H1 (cell line): Measurements from ENCODE around the gene COX10. TPM values are rescaled to one million over a fixed set of nuclear protein-coding genes. Genes with fewer than 3 reads are reported as not detected.
A peak's percentile ranks its signal among the peaks of the same experiment; 100 is the strongest.

ENCODE experiments used
- CTCF ChIA-PET: fragments of 300-600 bp; sonication (Branson Sonifier 250); formaldehyde crosslinking; loops from one replicate; lab custom pipeline; 2021; ENCODE audit not compliant: partially characterized antibody; lab: Charles Lee
- POLR2A ChIA-PET: fragments of 300-600 bp; sonication (Branson Sonifier 250); formaldehyde crosslinking; loops from one replicate; lab custom pipeline; 2021; ENCODE audit warnings: inconsistent platforms; ENCODE audit not compliant: partially characterized antibody; lab: Charles Lee
- DNase-seq, 2 experiments: peaks; one replicate each; pipeline versions ENCODE4 v3.0.0 to v3.0.0-alpha.2; 2010 to 2022; ENCODE audit warnings: low spot score in 2 of 2, low read depth in 1 of 2, mixed read lengths in 1 of 2
- FAIRE-seq: peaks from 2 replicates; lab custom pipeline; 2011; peaks lifted over from hg19 to GRCh38; lab: Jason Lieb, UNC
- H2AFZ ChIP-seq: 2 replicates; pipeline ENCODE4 v1.8.1; 2012; ENCODE audit warnings: low read length, inconsistent platforms
- H2AK5ac ChIP-seq: 2 replicates; pipeline ENCODE4 v1.6.1; 2013; ENCODE audit warnings: low read depth, low read length
- H2BK120ac ChIP-seq: replicated peaks from 2 replicates; pipeline ENCODE3; 2013; ENCODE audit warnings: low read depth, low read length, inconsistent platforms
- H2BK12ac ChIP-seq: 2 replicates; pipeline ENCODE4 v1.6.1; 2013; ENCODE audit warnings: low read depth, low read length
- H2BK15ac ChIP-seq: 2 replicates; pipeline ENCODE4 v1.6.1; 2013; ENCODE audit warnings: low read length
- H2BK20ac ChIP-seq: 2 replicates; pipeline ENCODE4 v1.6.1; 2013; ENCODE audit warnings: low read length
- H2BK5ac ChIP-seq: 2 replicates; pipeline ENCODE4 v1.6.1; 2013; ENCODE audit warnings: low read depth, low read length
- H3K14ac ChIP-seq: 2 replicates; pipeline ENCODE4 v1.6.1; 2013; ENCODE audit warnings: inconsistent platforms; ENCODE audit not compliant: insufficient read length
- H3K18ac ChIP-seq: 2 replicates; pipeline ENCODE4 v1.6.1; 2013; ENCODE audit warnings: low read length; ENCODE audit errors: extremely low read depth
- H3K23ac ChIP-seq: 2 replicates; pipeline ENCODE4 v1.6.1; 2013; ENCODE audit warnings: inconsistent platforms; ENCODE audit not compliant: insufficient read length
- H3K23me2 ChIP-seq: 2 replicates; pipeline ENCODE4 v1.6.1; 2013; ENCODE audit warnings: low read depth, low read length
- H3K27ac ChIP-seq: 2 replicates; pipeline ENCODE4 v1.6.1; 2011; ENCODE audit warnings: low read depth, low read length, inconsistent platforms
- H3K27me3 ChIP-seq, 4 experiments: replicated peaks in 1 of 4; 1 replicate in 1 of 4; 2 replicates in 3 of 4; pipeline versions ENCODE4 v1.6.1 to v1.8.1; 2011 to 2013; ENCODE audit warnings: low read length in 3 of 4, mild to moderate bottlenecking in 3 of 4, inconsistent platforms in 2 of 4, mixed read lengths in 2 of 4, moderate library complexity in 1 of 4; ENCODE audit not compliant: control insufficient read depth in 3 of 4, insufficient read depth in 3 of 4; ENCODE audit errors: extremely low read depth in 1 of 4
- H3K36me3 ChIP-seq, 4 experiments: 2 replicates each; pipeline versions ENCODE4 v1.6.1 to v1.8.1; 2011 to 2013; ENCODE audit warnings: mild to moderate bottlenecking in 4 of 4, low read length in 3 of 4, moderate library complexity in 2 of 4, control low read depth in 1 of 4, inconsistent platforms in 1 of 4; ENCODE audit not compliant: insufficient read depth in 4 of 4, control insufficient read depth in 2 of 4
- H3K4ac ChIP-seq: replicated peaks from 2 replicates; pipeline ENCODE3; 2013; ENCODE audit warnings: low read length, low read depth, mixed read lengths, inconsistent platforms; ENCODE audit not compliant: insufficient read length
- H3K4me1 ChIP-seq, 4 experiments: replicated peaks in 1 of 4; 1 replicate in 1 of 4; 2 replicates in 3 of 4; pipeline versions ENCODE4 v1.6.1 to v1.8.1; 2011 to 2013; ENCODE audit warnings: low read length in 3 of 4, inconsistent platforms in 2 of 4, mixed read lengths in 1 of 4; ENCODE audit not compliant: insufficient read depth in 4 of 4, control insufficient read depth in 3 of 4
- H3K4me2 ChIP-seq, 2 experiments: 2 replicates each; pipeline versions ENCODE4 v1.6.1 to v1.8.1; 2011 to 2013; ENCODE audit warnings: low read depth in 2 of 2, low read length in 2 of 2, control low read depth in 1 of 2, inconsistent platforms in 1 of 2, mild to moderate bottlenecking in 1 of 2; ENCODE audit not compliant: insufficient read depth in 1 of 2
- H3K4me3 ChIP-seq, 4 experiments: fragments of 200-600, 300-600 bp in 1 of 4; sonication (generic), shearing (Covaris generic), sonication (Bioruptor Twin) in 1 of 4; 2 replicates each; pipeline versions ENCODE4 v1.5.1 to v1.8.1; 2011 to 2016; ENCODE audit warnings: low read length in 4 of 4, low read depth in 3 of 4, control low read depth in 2 of 4, inconsistent platforms in 2 of 4, mild to moderate bottlenecking in 2 of 4, mixed read lengths in 1 of 4, moderate library complexity in 1 of 4; ENCODE audit not compliant: insufficient read depth in 2 of 4; ENCODE audit errors: extremely low read depth in 1 of 4
- H3K56ac ChIP-seq: replicated peaks from 2 replicates; pipeline ENCODE3; 2013; ENCODE audit warnings: low read depth, mild to moderate bottlenecking, mixed read lengths, low read length, inconsistent platforms; ENCODE audit not compliant: insufficient read length
- H3K79me1 ChIP-seq: 2 replicates; pipeline ENCODE4 v1.6.1; 2013; ENCODE audit warnings: low read depth, low read length, control low read depth
- H3K79me2 ChIP-seq, 2 experiments: 2 replicates each; pipeline versions ENCODE4 v1.6.1 to v1.8.1; 2012 to 2013; ENCODE audit warnings: low read length in 2 of 2, mild to moderate bottlenecking in 2 of 2, inconsistent platforms in 1 of 2; ENCODE audit not compliant: insufficient read depth in 2 of 2, control insufficient read depth in 1 of 2
- H3K9ac ChIP-seq, 4 experiments: replicated peaks in 1 of 4; 1 replicate in 1 of 4; 2 replicates in 3 of 4; pipeline versions ENCODE4 v1.6.1 to v1.8.1; 2011 to 2013; ENCODE audit warnings: low read depth in 3 of 4, low read length in 3 of 4, control low read depth in 2 of 4, mild to moderate bottlenecking in 2 of 4, moderate library complexity in 2 of 4, inconsistent platforms in 1 of 4; ENCODE audit errors: extremely low read depth in 1 of 4
- H3K9me3 ChIP-seq, 2 experiments: 2 replicates each; pipeline versions ENCODE4 v1.6.1 to v1.8.1; 2012 to 2013; ENCODE audit warnings: mild to moderate bottlenecking in 2 of 2, moderate library complexity in 2 of 2, control low read depth in 1 of 2, inconsistent platforms in 1 of 2, low read depth in 1 of 2, low read length in 1 of 2, mixed read lengths in 1 of 2; ENCODE audit not compliant: insufficient read depth in 2 of 2
- H4K20me1 ChIP-seq, 2 experiments: replicated peaks in 1 of 2; 2 replicates each; pipeline versions ENCODE3 to v1.8.1; 2011 to 2013; ENCODE audit warnings: inconsistent platforms in 2 of 2, low read length in 2 of 2, mild to moderate bottlenecking in 1 of 2; ENCODE audit not compliant: insufficient read depth in 2 of 2, control insufficient read depth in 1 of 2
- H4K5ac ChIP-seq: 2 replicates; pipeline ENCODE4 v1.6.1; 2013; ENCODE audit warnings: low read length, low read depth, mixed read lengths, inconsistent platforms; ENCODE audit not compliant: insufficient read length
- H4K8ac ChIP-seq: 2 replicates; pipeline ENCODE4 v1.8.0; 2013; ENCODE audit warnings: mild to moderate bottlenecking, moderate library complexity, low read length, inconsistent platforms; ENCODE audit not compliant: insufficient read depth; ENCODE audit errors: extremely low read depth
- H4K91ac ChIP-seq: replicated peaks from 2 replicates; pipeline ENCODE3; 2013; ENCODE audit warnings: low read length, mixed read lengths, inconsistent platforms; ENCODE audit not compliant: insufficient read length
- EGR1 ChIP-seq: IDR thresholded peaks from 2 replicates; pipeline ENCODE4 v1.6.1; 2011; ENCODE audit warnings: low read depth, low read length, borderline replicate concordance
- SIN3A ChIP-seq, 2 experiments: IDR thresholded peaks in 1 of 2; conservative IDR thresholded peaks in 1 of 2; 2 replicates each; pipeline ENCODE4 v1.6.1; 2011 to 2012; ENCODE audit warnings: low read length in 2 of 2, improper control_type of control experiment in 1 of 2, low read depth in 1 of 2, mild to moderate bottlenecking in 1 of 2
- SP4 ChIP-seq: IDR thresholded peaks from 2 replicates; pipeline ENCODE4 v1.6.1; 2012; ENCODE audit warnings: low read length, inconsistent platforms
- TAF7 ChIP-seq: optimal IDR thresholded peaks from 2 replicates; pipeline ENCODE3; 2011; ENCODE audit warnings: low read depth, mild to moderate bottlenecking, inconsistent platforms, low read length, moderate library complexity, borderline replicate concordance
- TEAD4 ChIP-seq: IDR thresholded peaks from 2 replicates; pipeline ENCODE4 v1.6.1; 2012; ENCODE audit warnings: low read depth, low read length, inconsistent platforms, mixed read lengths
- WGBS, 2 experiments: shearing (Covaris generic) in 1 of 2; methylation state at CpG; one replicate each; pipeline versions ENCODE4 v1.1.6 to v1.1.7; 2013 to 2015; ENCODE audit warnings: low lambda C conversion rate in 2 of 2, mixed read lengths in 2 of 2, inconsistent platforms in 1 of 2, low coverage in 1 of 2, missing lambda C conversion rate in 1 of 2; ENCODE audit not compliant: insufficient replicate concordance in 2 of 2, insufficient coverage in 1 of 2, insufficient read length in 1 of 2; ENCODE audit errors: extremely low coverage in 1 of 2, missing lambda C conversion rate in 1 of 2; 5-methylcytosine and 5-hydroxymethylcytosine counted together
- polyA plus RNA-seq, 7 experiments: library from polyadenylated mRNA; depleted of rRNA in 3 of 7; stranded (reverse) in 5 of 7; unstranded in 2 of 7; fragments of >200 nt in 5 of 7; fragments of 200-250 nt in 2 of 7; gene quantifications; 1 replicate in 5 of 7; 2 replicates in 1 of 7; 4 replicates in 1 of 7; pipeline versions ENCODE4 v1.2.1 to v1.2.3, GENCODE V29; 2011 to 2013; ENCODE audit warnings: missing spikeins in 2 of 7, mixed read lengths in 2 of 7
- total RNA-seq: library from RNA; stranded (reverse); fragmentation: NEBNext Ultra II Directional; extraction: Animal tissue kit (Norgen Biotek cat#: 25700); gene quantifications from 2 replicates; pipeline ENCODE4 v1.2.1, GENCODE V29; 2021

COX10 gene
- total and polyA plus RNA-seq, 2 of the 8 experiments (the other 6 are each of a cell fraction or from before 2014, with no cell fraction given), result 18.0 to 23.0 TPM

DNA sequence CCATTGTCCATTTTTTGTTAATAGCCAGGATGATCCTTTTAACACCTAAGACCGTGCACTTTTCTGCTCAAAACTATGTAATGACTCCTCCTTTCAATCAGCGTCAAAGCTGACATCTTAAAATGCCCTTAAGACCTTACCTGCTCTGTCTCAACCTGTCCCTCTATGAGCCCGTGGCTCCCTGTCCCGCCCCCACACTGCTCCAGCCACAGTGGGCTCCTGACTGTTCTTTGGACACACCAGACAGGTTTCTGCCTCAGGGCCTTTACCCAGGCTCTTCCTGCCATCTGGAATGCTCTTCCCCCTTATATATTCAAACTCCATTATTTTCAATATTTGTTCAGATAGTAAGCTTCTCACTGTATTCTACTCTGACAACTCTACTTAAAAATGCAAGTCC lies 153.3 kb downstream of the COX10 start:
- no peak for FAIRE-seq
- no peak overlapping the region for H3K4me3 ChIP-seq

More for the DNA sequence above, 153.3 kb downstream of the COX10 start:
- Histone ChIP-seq H2BK5ac (no peak overlapping the region), H3K18ac (no peak overlapping the region), H3K14ac (no peak overlapping the region), H3K27ac (no peak overlapping the region), H4K20me1 (no peaks in the 10 kb centered on the region), H3K4me1 (no peaks in the 10 kb centered on the region), H3K9me3 (no peaks in the 10 kb centered on the region), H3K27me3 (no peaks in the 10 kb centered on the region), H3K4me2 (no peak overlapping the region), H3K56ac (no peak overlapping the region), H3K23me2 (no peaks in the 10 kb centered on the region), H2AFZ (no peak overlapping the region), H3K79me1 (no peaks in the 10 kb centered on the region), H3K23ac (no peak overlapping the region), H3K79me2 (no peaks in the 10 kb centered on the region), H2BK20ac (no peak overlapping the region), H3K9ac (no peak overlapping the region), H4K91ac (no peak overlapping the region), H2BK120ac (no peak overlapping the region), H4K8ac (no peak overlapping the region), H2AK5ac (0 out of 2 replicates have a peak overlapping the region, but pooled peaks have one; percentile 19), H4K5ac (no peak overlapping the region), H2BK12ac (no peak overlapping the region), H3K36me3 (no peaks in the 10 kb centered on the region), H3K4ac (no peak overlapping the region), H2BK15ac (no peak overlapping the region)
- no peak for TF ChIP-seq SIN3A (conservative IDR thresholded peaks at IDR 0.05 in 1 of 2, IDR thresholded peaks at IDR 0.05 in 1 of 2; ENCODE audit: low read depth in 1 of 2, low read length in 2 of 2)
- no peak for TF ChIP-seq TEAD4
- TF ChIP-seq TAF7, result no peak
- no peak for TF ChIP-seq EGR1
- no peak for TF ChIP-seq SP4
- POLR2A ChIA-PET, result no interaction called here
- CTCF ChIA-PET, result interaction anchor here (1.4 kb wide), 1 partner anchor 15 kb away, joined by 7 read pairs; no protein-coding TSS in a partner anchor
- 91% methylated on average over 4 of the region's 4 CpGs; no CpG with 5 or more reads in 1 of the 2 experiments for WGBS, 2 experiments
- no peak for DNase-seq
